BJ (cell line): ENCODE data around the gene GPR62. TPM values are rescaled to one million over a fixed set of nuclear protein-coding genes. Genes with fewer than 3 reads are reported as not detected.
A peak's percentile ranks its signal among the peaks of the same experiment; 100 is the strongest.

Source experiments
- CTCF ChIA-PET: fragments of 350-600 bp; formaldehyde crosslinking; extraction: SDS; loops from one replicate; lab custom pipeline; 2021; ENCODE audit warnings: antibody characterized with exemption, inconsistent platforms; lab: Yijun Ruan, JAX
- POLR2A ChIA-PET: fragments of 300-600 bp; sonication (Branson Sonifier 250); formaldehyde crosslinking; extraction: SDS; loops from one replicate; lab custom pipeline; 2021; ENCODE audit warnings: antibody characterized with exemption; lab: Charles Lee
- DNase-seq: peaks from one replicate; pipeline ENCODE4 v3.0.0-alpha.2; 2011; ENCODE audit warnings: low read depth
- H3K27me3 ChIP-seq: 2 replicates; pipeline ENCODE4 v1.6.0; 2011; ENCODE audit warnings: low read length; ENCODE audit not compliant: control insufficient read depth, insufficient read depth
- H3K36me3 ChIP-seq: 2 replicates; pipeline ENCODE4 v1.5.1; 2011; ENCODE audit warnings: low read length; ENCODE audit not compliant: control insufficient read depth, insufficient read depth
- H3K4me3 ChIP-seq: 2 replicates; pipeline ENCODE4 v1.5.1; 2011; ENCODE audit warnings: low read depth, mild to moderate bottlenecking, control low read depth, low read length
- polyA plus RNA-seq: library from polyadenylated mRNA; depleted of rRNA; stranded (reverse); fragments of >200 nt; gene quantifications from 2 replicates; pipeline ENCODE4 v1.2.3, GENCODE V29; 2011
- TF ChIP-seq, protein P1 (sequence below): IDR thresholded peaks from 2 replicates; pipeline ENCODE4 v1.5.1; 2011; ENCODE audit warnings: low read depth, mild to moderate bottlenecking, control low read depth, inconsistent platforms, low read length, moderate library complexity; ENCODE audit not compliant: insufficient read depth

The GPR62 gene
- polyA plus RNA-seq, 1 experiment = not detected

DNA sequence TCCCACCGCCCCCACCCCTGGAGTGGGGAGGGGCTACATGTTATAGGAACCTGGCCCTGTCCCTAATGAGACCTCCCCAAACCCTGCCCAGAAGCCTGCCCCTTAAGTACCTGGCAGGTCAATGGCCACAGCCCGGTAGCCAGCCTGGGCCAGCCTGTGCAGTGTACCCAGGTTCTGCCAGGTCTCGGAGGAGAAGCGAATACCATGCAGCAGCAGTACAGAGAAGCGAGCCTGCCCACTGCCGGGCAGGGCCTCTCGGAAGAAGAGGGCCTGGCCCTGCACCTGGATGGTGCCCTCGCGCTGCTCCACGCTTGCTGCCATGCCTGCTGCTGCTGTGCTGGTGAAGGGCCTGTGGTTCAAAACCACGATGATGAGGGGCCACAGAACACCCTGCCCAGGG lies 16.2 kb downstream of the GPR62 start:
- Histone ChIP-seq H3K36me3 (no peaks in the 10 kb centered on the region; the same call in 1 of the 2 replicates), H3K4me3 (no peak overlapping the region), H3K27me3 (no peaks in the 10 kb centered on the region)
- ChIA-PET CTCF (interaction anchor here (4.0 kb wide), 1 partner anchor 29 kb away, joined by 32 read pairs; the partner anchor contains the start of genes PARP3 and RRP9), POLR2A (no interaction called here)
- TF ChIP-seq, protein P1, sequence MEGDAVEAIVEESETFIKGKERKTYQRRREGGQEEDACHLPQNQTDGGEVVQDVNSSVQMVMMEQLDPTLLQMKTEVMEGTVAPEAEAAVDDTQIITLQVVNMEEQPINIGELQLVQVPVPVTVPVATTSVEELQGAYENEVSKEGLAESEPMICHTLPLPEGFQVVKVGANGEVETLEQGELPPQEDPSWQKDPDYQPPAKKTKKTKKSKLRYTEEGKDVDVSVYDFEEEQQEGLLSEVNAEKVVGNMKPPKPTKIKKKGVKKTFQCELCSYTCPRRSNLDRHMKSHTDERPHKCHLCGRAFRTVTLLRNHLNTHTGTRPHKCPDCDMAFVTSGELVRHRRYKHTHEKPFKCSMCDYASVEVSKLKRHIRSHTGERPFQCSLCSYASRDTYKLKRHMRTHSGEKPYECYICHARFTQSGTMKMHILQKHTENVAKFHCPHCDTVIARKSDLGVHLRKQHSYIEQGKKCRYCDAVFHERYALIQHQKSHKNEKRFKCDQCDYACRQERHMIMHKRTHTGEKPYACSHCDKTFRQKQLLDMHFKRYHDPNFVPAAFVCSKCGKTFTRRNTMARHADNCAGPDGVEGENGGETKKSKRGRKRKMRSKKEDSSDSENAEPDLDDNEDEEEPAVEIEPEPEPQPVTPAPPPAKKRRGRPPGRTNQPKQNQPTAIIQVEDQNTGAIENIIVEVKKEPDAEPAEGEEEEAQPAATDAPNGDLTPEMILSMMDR = no peak
- DNase-seq = no peak

DNA sequence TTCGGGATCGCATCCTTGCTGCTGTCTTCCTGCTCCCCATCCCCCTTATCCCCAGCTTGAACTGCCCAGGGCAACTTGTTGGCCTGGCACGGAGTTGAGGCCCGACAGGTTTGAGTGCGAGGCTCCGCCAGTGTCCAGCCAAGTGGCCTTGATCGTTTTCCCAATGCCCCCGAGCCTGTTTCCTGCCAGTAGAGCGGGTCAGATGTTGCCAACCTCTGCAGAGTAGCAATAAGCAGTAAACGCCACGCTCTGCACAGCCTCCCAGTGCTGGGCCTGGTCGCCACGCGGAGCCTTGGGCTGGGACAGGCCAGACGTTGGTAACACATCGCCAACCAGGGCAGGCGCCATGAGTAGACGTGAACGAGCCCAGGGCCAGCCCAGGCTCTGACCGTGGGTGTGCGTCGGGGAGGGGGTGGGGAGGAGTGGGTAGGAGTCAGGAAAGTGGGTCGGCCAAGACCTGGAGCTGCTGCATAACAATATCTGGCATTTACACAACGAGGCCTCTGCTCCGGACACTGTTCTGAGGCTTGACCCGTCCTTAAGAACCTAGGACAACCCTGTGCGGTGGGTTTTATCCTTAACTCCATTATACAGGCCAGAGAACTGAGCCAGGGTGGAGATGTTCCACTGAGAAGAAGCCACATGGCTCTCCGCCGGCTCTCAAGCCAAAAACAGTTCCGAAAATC lies 19.2 kb downstream of the GPR62 start:
- POLR2A ChIA-PET = interaction anchor here (0.6 to 1.0 kb wide), 2 partner anchors 9 to 474 kb away, joined by 3 to 10 read pairs; no protein-coding TSS in a partner anchor
- Histone ChIP-seq H3K36me3 (no peaks in the 10 kb centered on the region; the same call in 1 of the 2 replicates), H3K27me3 (no peaks in the 10 kb centered on the region), H3K4me3 (peak overlapping the region; percentile 52)
- DNase-seq = no peak
- CTCF ChIA-PET = interaction anchor here (1.0 to 4.2 kb wide), 21 partner anchors 9 to 587 kb away, joined by 3 to 53 read pairs (median 6); partner anchors contain the start of genes ACY1, DUSP7, PARP3 and RPL29
- TF ChIP-seq, protein P1 = no peak

DNA sequence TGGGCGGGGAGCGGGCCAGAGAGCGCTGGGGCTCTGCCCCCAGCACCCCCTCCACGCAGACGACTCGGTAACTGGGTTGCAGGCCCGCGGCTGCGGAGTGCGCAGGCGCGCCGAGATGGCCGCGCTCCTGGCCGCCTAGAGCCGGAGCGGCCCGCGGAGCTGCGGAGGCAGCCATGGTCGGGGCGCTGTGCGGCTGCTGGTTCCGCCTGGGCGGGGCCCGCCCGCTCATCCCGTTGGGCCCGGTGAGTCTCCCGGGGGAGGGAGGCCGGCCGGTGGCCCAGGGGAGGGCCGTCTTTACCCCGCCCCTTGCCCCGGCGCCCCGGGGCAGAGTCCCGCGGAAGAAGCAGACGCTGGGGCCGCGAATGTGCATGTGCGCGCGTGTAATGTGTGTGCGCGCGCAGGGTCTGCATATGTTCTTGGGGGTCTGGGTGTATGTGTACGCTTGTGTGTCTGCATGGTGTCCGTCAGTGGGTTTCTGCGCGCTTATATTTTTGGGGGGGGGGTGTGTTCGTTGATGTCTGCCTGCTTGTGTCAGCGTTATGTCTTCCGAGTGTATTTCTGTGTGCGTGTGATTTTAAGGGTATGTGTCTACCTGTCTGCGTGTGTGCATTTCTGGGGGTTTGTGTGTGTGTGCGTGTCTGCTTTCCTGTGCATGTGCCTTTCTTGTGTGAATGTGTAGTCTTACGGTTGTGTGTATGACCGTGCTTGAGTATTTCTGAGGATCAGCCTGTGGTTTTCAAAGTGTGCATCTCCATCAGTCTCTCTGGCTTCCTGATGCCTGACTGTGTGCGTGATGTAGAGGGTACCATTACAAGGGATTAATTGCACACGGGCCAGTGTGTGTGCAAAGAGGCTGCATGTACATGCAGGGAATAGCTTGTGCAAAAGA lies 20.0 kb downstream of the GPR62 start, which contains the start of gene ABHD14A:
Gene ABHD14A (plus strand): TSS at position 102 of the 889 bp plus-strand sequence. CDS start 72 bp downstream, at position 174.
- ChIA-PET POLR2A (interaction anchor here (0.6 kb wide), 2 partner anchors 8 to 475 kb away, joined by 10 to 19 read pairs; no protein-coding TSS in a partner anchor), CTCF (interaction anchor here (1.0 to 4.2 kb wide), 10 partner anchors 9 to 221 kb away, joined by 3 to 53 read pairs (median 12); partner anchors contain the start of genes ACY1, DUSP7, PARP3 and RRP9)
- DNase-seq = no peak
- Histone ChIP-seq H3K36me3 (no peaks in the 10 kb centered on the region), H3K27me3 (no peaks in the 10 kb centered on the region), H3K4me3 (peak within 1 kb of the TSS; percentile 52)
- TF ChIP-seq, protein P1 = no peak

- Histone ChIP-seq H3K27me3 (no peaks in the 10 kb centered on the region), H3K4me3 (peak overlapping the region; percentile 52), H3K36me3 (peaks cover 3% of the 10 kb centered on the region; the same call in 1 of the 2 replicates)
- ChIA-PET CTCF (interaction anchor here (3.1 to 4.3 kb wide), 4 partner anchors 13 to 34 kb away, joined by 17 to 53 read pairs (median 34); partner anchors contain the start of genes PARP3 and RRP9), POLR2A (interaction anchor here (0.6 kb wide), 1 partner anchor 9 kb away, joined by 19 read pairs; no protein-coding TSS in a partner anchor)
- no peak for DNase-seq
- TF ChIP-seq, protein P1 = peak; percentile 38
Measured at GRCh38 chr3:51975852-51976549, 20.8 kb downstream of the GPR62 start.
